CD4-positive, alpha-beta T cell treated with Interleukin-17A for 1 hour (primary cell): Measurements from ENCODE around the gene MKS1.

ENCODE experiments used
- DNase-seq: peaks from one replicate; pipeline ENCODE4 v3.0.0-alpha.2; 2020

The MKS1 gene

GRCh38 chr17:58156839-58157803, 61.9 kb downstream of the MKS1 start:
- peak; percentile 73 for DNase-seq
